ENCODE data around the gene EFTUD2. TPM values are rescaled to one million over a fixed set of nuclear protein-coding genes. Genes with fewer than 3 reads are reported as not detected.
"Not testable (repeated sequence)": the region's sequence is repeated elsewhere in the genome, so short reads cannot be mapped to it uniquely, and the experiment has no call there.

The EFTUD2 gene
- total RNA-seq, 1 experiment from 2014 or later = 172 TPM

- H3K27ac ChIP-seq = no peak overlapping the region
- H3K9me3 ChIP-seq (replicated peaks) = no peaks in the 10 kb centered on the region
- DNase-seq = no peak
- H3K4me1 ChIP-seq = no peaks in the 10 kb centered on the region
- no peak overlapping the region for H3K4me3 ChIP-seq
- H3K27me3 ChIP-seq = no peaks in the 10 kb centered on the region
- H3K36me3 ChIP-seq = no peaks in the 10 kb centered on the region
These were observed 59.0 kb downstream of the EFTUD2 start for GRCh38 chr17:44840274-44840673.

GRCh38 chr17:44837196-44837595, 62.0 kb downstream of the EFTUD2 start:
- Histone ChIP-seq H3K4me3 (no peak overlapping the region), H3K4me1 (no peaks in the 10 kb centered on the region), H3K27me3 (no peaks in the 10 kb centered on the region), H3K27ac (no peak overlapping the region), H3K36me3 (no peaks in the 10 kb centered on the region), H3K9me3 (replicated peaks) (no peaks in the 10 kb centered on the region)
- no peak for DNase-seq

GRCh38 chr17:44832805-44833204, 66.4 kb downstream of the EFTUD2 start:
- H3K36me3 ChIP-seq = no peaks in the 10 kb centered on the region
- no peaks in the 10 kb centered on the region for H3K27me3 ChIP-seq
- H3K4me1 ChIP-seq = peaks cover 15% of the 10 kb centered on the region
- no peak for DNase-seq
- H3K27ac ChIP-seq = no peak overlapping the region
- H3K4me3 ChIP-seq = no peak overlapping the region
- H3K9me3 ChIP-seq (replicated peaks) = no peaks in the 10 kb centered on the region

GRCh38 chr17:44831371-44831770, 67.9 kb downstream of the EFTUD2 start:
- H3K27me3 ChIP-seq = no peaks in the 10 kb centered on the region
- H3K36me3 ChIP-seq = no peaks in the 10 kb centered on the region; the same call in 1 of the 2 replicates
- H3K4me1 ChIP-seq = peaks cover 15% of the 10 kb centered on the region
- H3K9me3 ChIP-seq (replicated peaks) = no peaks in the 10 kb centered on the region
- H3K27ac ChIP-seq = no peak overlapping the region
- DNase-seq = no peak
- H3K4me3 ChIP-seq = no peak overlapping the region

- Histone ChIP-seq H3K4me1 (peaks cover 15% of the 10 kb centered on the region), H3K27me3 (no peaks in the 10 kb centered on the region), H3K27ac (peak overlapping the region; percentile 57), H3K9me3 (replicated peaks) (no peaks in the 10 kb centered on the region), H3K36me3 (no peaks in the 10 kb centered on the region; the same call in 1 of the 2 replicates), H3K4me3 (peak overlapping the region; percentile 93)
- peak; percentile 51 to 62 for DNase-seq
These were observed 68.6 kb downstream of the EFTUD2 start for GRCh38 chr17:44830359-44831288.

- DNase-seq = peak; percentile 73 to 78
- Histone ChIP-seq H3K27me3 (no peaks in the 10 kb centered on the region), H3K4me3 (peak within 1 kb of the TSS; percentile 93), H3K36me3 (no peaks in the 10 kb centered on the region; the same call in 1 of the 2 replicates), H3K9me3 (replicated peaks) (no peaks in the 10 kb centered on the region), H3K4me1 (peaks cover 15% of the 10 kb centered on the region), H3K27ac (peak within 1 kb of the TSS; percentile 61)
These were observed 69.5 kb downstream of the EFTUD2 start, which contains the start of gene GJC1 for GRCh38 chr17:44829523-44830358. Gene GJC1, minus strand, starts transcription at chr17:44830287. Its CDS starts 24,470 bp downstream, at chr17:44805817.

GRCh38 chr17:44828919-44829522, 70.2 kb downstream of the EFTUD2 start:
- peak overlapping the region; percentile 93 for H3K4me3 ChIP-seq
- H3K27me3 ChIP-seq = no peaks in the 10 kb centered on the region
- H3K27ac ChIP-seq = peak overlapping the region; percentile 61
- H3K9me3 ChIP-seq (replicated peaks) = no peaks in the 10 kb centered on the region
- DNase-seq = peak in 1 of 2 experiments; percentile 61
- H3K36me3 ChIP-seq = peaks cover 5% of the 10 kb centered on the region
- peaks cover 15% of the 10 kb centered on the region for H3K4me1 ChIP-seq

- DNase-seq = no peak
- H3K4me1 ChIP-seq = peaks cover 15% of the 10 kb centered on the region
- H3K27me3 ChIP-seq = no peaks in the 10 kb centered on the region
- H3K27ac ChIP-seq = no peak overlapping the region
- H3K36me3 ChIP-seq = peaks cover 5% of the 10 kb centered on the region
- no peaks in the 10 kb centered on the region for H3K9me3 ChIP-seq (replicated peaks)
- H3K4me3 ChIP-seq = peak overlapping the region; percentile 93; the same call in 1 of the 2 replicates
These were observed 71.4 kb downstream of the EFTUD2 start for GRCh38 chr17:44827863-44828262.

GRCh38 chr17:44826123-44826790, 73.0 kb downstream of the EFTUD2 start:
- Histone ChIP-seq H3K27me3 (no peaks in the 10 kb centered on the region), H3K27ac (no peak overlapping the region), H3K36me3 (peaks cover 5% of the 10 kb centered on the region), H3K9me3 (replicated peaks) (no peaks in the 10 kb centered on the region), H3K4me3 (no peak overlapping the region), H3K4me1 (peaks cover 11% of the 10 kb centered on the region)
- no peak for DNase-seq

- H3K4me1 ChIP-seq; H3K4me3 ChIP-seq; H3K27ac ChIP-seq; H3K9me3 ChIP-seq (replicated peaks); DNase-seq; H3K27me3 ChIP-seq; H3K36me3 ChIP-seq: not testable (repeated sequence)
These were observed 74.0 kb downstream of the EFTUD2 start for GRCh38 chr17:44825236-44825635.

GRCh38 chr17:44820631-44821212, 78.5 kb downstream of the EFTUD2 start:
- DNase-seq = no peak
- H3K36me3 ChIP-seq = peaks cover 13% of the 10 kb centered on the region
- H3K4me1 ChIP-seq = no peaks in the 10 kb centered on the region
- 0 out of 2 replicates have a peak, but pooled peaks cover 3% of the 10 kb centered on the region for H3K9me3 ChIP-seq (replicated peaks)
- H3K27me3 ChIP-seq = no peaks in the 10 kb centered on the region
- no peak overlapping the region for H3K4me3 ChIP-seq
- no peak overlapping the region for H3K27ac ChIP-seq

- not testable (repeated sequence) for DNase-seq; H3K36me3 ChIP-seq; H3K27ac ChIP-seq; H3K4me1 ChIP-seq; H3K27me3 ChIP-seq; H3K4me3 ChIP-seq; H3K9me3 ChIP-seq (replicated peaks)
These were observed 80.7 kb downstream of the EFTUD2 start for GRCh38 chr17:44818508-44818907.

- Histone ChIP-seq H3K36me3 (no peaks in the 10 kb centered on the region), H3K4me1 (no peaks in the 10 kb centered on the region), H3K27ac (no peak overlapping the region), H3K27me3 (no peaks in the 10 kb centered on the region), H3K9me3 (replicated peaks) (no peaks in the 10 kb centered on the region), H3K4me3 (no peak overlapping the region)
- no peak for DNase-seq
These were observed 87.0 kb downstream of the EFTUD2 start for GRCh38 chr17:44812263-44812662.

All from SJCRH30 (cell line).